AG09309 (cell line): ENCODE data around the gene RAB20.

Experiments
- DNase-seq: peaks from one replicate; pipeline ENCODE4 v3.0.0-alpha.2; 2010; ENCODE audit warnings: low read depth
- H3K4me3 ChIP-seq: 2 replicates; pipeline ENCODE4 v1.5.1; 2011; ENCODE audit warnings: mild to moderate bottlenecking, low read depth, low read length, moderate library complexity; ENCODE audit not compliant: control insufficient read depth
- TF ChIP-seq, protein P1 (sequence below): IDR thresholded peaks from 2 replicates; pipeline ENCODE4 v1.5.1; 2011; ENCODE audit warnings: mild to moderate bottlenecking, low read depth, low read length, inconsistent platforms; ENCODE audit not compliant: insufficient read depth, control insufficient read depth; ENCODE audit errors: missing control alignments

The RAB20 gene

DNA sequence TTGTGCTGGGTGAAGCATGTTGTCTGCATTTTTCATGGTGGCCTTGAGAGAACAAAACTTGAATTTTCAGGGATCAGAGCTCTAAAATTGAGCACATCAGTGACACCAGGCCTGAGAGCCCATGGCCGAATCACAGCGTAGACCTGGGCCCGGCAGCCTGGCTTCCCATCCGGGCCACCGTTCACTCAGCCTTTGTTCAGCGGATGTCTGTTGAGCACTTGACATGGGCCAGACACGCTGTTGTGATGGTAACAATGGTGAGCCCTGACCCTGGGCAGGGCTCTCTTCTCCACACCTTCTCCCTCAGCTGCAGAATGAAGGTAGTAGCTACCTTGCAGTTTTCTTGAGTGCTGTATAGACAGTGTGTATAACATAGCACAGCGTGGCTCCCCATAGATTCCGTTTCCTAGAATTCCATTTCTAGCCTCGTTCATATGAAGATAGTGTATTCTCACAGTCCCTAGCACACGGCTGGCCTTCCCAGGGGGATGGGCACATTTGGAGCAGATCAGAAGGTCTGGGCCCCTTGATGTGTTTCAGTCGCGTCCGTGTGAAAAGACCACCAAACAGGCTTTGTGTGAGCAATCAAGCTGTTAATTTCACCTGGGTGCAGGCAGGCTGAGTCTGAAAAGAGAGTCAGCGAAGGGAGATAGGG lies 75.3 kb downstream of the RAB20 start:
- TF ChIP-seq, protein P1, sequence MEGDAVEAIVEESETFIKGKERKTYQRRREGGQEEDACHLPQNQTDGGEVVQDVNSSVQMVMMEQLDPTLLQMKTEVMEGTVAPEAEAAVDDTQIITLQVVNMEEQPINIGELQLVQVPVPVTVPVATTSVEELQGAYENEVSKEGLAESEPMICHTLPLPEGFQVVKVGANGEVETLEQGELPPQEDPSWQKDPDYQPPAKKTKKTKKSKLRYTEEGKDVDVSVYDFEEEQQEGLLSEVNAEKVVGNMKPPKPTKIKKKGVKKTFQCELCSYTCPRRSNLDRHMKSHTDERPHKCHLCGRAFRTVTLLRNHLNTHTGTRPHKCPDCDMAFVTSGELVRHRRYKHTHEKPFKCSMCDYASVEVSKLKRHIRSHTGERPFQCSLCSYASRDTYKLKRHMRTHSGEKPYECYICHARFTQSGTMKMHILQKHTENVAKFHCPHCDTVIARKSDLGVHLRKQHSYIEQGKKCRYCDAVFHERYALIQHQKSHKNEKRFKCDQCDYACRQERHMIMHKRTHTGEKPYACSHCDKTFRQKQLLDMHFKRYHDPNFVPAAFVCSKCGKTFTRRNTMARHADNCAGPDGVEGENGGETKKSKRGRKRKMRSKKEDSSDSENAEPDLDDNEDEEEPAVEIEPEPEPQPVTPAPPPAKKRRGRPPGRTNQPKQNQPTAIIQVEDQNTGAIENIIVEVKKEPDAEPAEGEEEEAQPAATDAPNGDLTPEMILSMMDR = no peak
- H3K4me3 ChIP-seq = no peak overlapping the region
- no peak for DNase-seq

DNA sequence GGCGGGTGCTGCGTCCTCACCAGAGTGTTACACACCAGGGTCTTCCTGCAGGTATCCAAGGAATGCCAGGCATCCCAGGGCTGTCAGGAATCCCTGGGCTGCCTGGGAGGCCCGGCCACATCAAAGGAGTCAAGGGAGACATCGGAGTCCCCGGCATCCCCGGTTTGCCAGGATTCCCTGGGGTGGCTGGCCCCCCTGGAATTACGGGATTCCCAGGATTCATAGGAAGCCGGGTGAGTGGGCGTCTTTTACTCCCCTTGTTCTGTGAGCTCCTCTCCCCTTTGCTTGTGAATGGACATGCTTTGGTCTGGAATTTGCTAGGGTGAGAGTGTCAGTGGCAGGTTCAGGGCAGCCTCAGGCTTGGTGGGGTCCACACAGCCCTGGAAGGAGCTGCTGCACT lies 75.9 kb downstream of the RAB20 start:
- TF ChIP-seq, protein P1 = no peak
- DNase-seq = no peak
- no peak overlapping the region for H3K4me3 ChIP-seq

DNA sequence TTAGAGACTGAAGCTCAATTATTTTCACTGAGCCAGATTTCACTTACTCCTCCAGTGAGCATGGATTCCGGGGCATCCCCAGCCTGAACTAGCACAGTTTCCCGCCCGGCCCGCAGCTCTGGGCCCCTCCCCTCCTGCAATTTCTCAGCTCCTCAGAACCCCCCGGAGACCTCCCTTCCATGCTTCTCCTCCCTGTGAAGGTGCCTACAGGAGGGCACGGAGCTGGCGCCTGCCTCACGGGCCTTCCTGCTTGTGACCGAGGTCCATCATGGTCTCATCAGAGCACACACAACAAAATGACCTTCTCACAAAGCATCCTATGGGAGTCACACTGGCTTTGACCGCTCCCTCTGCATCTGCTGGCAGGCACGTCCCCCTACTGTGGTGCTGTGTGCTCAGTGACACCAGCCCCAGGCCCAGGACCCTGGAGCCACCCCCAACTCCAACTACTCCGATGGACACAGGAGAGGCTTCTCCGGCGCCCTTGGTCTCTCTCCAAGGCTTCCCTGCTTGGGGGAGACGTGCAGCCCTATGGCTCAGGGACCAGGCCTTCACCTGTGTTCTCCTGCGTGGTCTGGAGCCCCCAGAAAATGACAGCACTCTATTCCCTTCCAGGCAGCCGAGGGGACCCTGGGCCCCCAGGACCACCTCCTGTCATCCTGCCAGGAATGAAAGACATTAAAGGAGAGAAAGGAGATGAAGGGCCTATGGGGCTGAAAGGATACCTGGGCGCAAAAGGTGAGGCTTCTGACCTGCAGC lies 77.1 kb downstream of the RAB20 start:
- TF ChIP-seq, protein P1 = no peak
- H3K4me3 ChIP-seq = no peak overlapping the region
- DNase-seq = no peak

DNA sequence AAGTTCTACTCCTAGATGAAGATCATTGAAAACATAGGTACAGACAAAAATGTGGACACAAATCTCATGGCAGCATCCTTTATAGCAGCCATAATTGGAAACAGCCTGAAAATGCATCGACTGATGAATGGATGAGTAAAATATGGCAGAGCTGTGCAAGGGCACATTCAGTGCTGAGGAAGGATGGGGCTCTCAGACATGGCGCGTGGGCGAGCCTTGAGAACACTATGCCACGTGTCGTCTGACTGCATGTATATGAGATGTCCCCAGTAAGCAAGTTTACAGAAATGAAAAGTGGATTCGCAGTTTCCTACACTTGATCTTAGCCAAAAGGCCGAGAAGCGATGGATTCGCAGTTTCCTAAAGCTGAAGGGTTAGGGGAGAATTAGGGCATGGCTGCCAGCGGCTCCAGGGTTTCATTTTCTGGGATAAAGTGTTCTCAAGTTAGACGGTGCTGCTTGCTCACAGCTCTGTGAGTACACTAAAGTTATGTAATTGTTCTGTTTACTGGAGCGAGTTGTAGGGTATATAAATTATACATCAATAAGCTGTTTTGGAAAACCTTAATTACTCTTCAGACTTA lies 78.0 kb downstream of the RAB20 start:
- no peak overlapping the region for H3K4me3 ChIP-seq
- DNase-seq = no peak
- TF ChIP-seq, protein P1 = no peak

DNA sequence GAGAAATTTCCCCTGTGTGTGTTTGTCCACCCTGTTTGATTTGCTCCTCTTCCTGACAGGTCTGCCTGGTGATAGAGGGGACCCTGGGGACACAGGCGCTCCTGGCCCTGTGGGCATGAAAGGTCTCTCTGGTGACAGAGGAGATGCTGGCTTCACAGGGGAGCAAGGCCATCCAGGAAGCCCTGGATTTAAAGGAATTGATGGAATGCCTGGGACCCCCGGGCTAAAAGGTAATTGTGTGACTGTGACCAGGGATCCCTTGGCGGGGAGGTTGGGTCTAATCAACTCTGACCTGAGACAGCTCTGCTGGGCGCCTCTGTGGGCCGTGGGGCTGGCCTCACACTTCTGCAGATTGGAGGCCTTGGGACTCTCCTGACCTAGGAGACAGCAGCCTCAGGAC lies 81.4 kb downstream of the RAB20 start:
- TF ChIP-seq, protein P1 = no peak
- no peak for DNase-seq
- no peak overlapping the region for H3K4me3 ChIP-seq

DNA sequence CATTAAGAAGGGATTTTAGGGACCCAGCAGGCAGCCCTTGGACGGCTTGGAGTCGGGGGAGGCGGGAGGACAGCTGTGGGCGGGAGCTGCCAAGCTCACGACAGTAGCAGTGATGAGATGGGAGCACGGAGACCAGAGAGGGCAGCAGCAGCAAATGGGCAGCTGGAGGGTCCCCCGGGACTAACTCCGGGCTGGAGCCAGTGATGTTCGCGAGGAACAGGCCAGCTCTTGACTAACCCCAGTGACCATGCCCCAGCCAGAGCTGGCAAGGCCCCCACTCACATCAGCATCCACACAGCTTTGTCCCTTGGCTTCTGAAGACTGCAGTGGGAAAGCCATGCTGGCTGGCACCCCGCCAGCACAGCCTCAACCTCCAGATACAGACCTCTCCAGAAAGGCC lies 81.9 kb downstream of the RAB20 start:
- TF ChIP-seq, protein P1 = no peak
- H3K4me3 ChIP-seq = no peak overlapping the region
- no peak for DNase-seq

DNA sequence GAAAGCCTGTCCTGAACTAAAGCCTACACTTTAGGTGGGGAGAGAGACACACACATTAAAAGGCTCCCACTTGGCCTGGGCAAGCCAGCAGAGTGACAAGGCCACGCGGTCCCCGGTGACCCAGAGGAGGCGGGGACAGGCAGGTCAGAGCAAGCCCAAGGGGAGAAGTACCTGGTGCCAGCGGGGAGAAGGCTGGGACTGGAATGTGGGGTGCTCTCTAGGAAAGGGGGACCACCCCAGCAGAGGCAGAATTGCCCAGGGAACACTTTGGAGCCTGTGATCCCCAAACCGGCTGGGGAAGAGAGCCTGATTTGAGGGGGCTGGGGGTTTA lies 82.3 kb downstream of the RAB20 start:
- H3K4me3 ChIP-seq = no peak overlapping the region
- TF ChIP-seq, protein P1 = no peak
- DNase-seq = no peak
